Sigmoid colon (tissue), 7 donors: ENCODE data around the gene MESP2. TPM values are rescaled to one million over a fixed set of nuclear protein-coding genes. Genes with fewer than 3 reads are reported as not detected.

Experiments used
- DNase-seq: peaks from one replicate; pipeline ENCODE4 v3.0.0-alpha.2; 2019
- H3K27ac ChIP-seq, 4 donors: fragments of 200-600 bp; sonication (generic); one replicate each; pipeline ENCODE4 v1.5.1; 2016 to 2019; ENCODE audit warnings: mild to moderate bottlenecking in 1 of 4
- H3K27me3 ChIP-seq, 3 donors: fragments of 200-600 bp; sonication (generic); one replicate each; pipeline ENCODE4 v1.5.1; 2019; ENCODE audit warnings: mild to moderate bottlenecking in 1 of 3
- H3K36me3 ChIP-seq, 4 donors: fragments of 200-600 bp; sonication (generic); one replicate each; pipeline ENCODE4 v1.5.1; 2016 to 2019
- H3K4me1 ChIP-seq, 4 donors: fragments of 200-600 bp; sonication (generic); one replicate each; pipeline ENCODE4 v1.5.1; 2017 to 2019
- H3K4me3 ChIP-seq, 4 donors: fragments of 200-600 bp; sonication (generic); one replicate each; pipeline ENCODE4 v1.5.1; 2017 to 2019; ENCODE audit warnings: mild to moderate bottlenecking in 2 of 4, moderate library complexity in 1 of 4
- H3K9me3 ChIP-seq, 4 donors: fragments of 200-600 bp in 3 of 4; sonication (generic) in 3 of 4; one replicate each; pipeline versions ENCODE4 v1.5.1 to v1.6.1; 2013 to 2019
- EP300 ChIP-seq, 4 donors: sonication (generic); formaldehyde crosslinking; IDR thresholded peaks; one replicate each; pipeline ENCODE4 v1.6.1; 2017; ENCODE audit warnings: antibody characterized with exemption in 4 of 4
- POLR2A ChIP-seq, 2 donors: fragments of 450-650 bp; IDR thresholded peaks; one replicate each; pipeline ENCODE4 v1.6.1; 2016; ENCODE audit warnings: antibody characterized with exemption in 2 of 2, mild to moderate bottlenecking in 2 of 2, moderate library complexity in 2 of 2
- POLR2AphosphoS5 ChIP-seq, 4 donors: sonication (generic); formaldehyde crosslinking; IDR thresholded peaks; one replicate each; pipeline ENCODE4 v1.6.1; 2017; ENCODE audit warnings: antibody characterized with exemption in 4 of 4
- WGBS, 2 donors: extraction: QIAGEN DNeasy Blood & Tissue Kit; methylation state at CpG; one replicate each; pipeline ENCODE4 v1.1.7; 2013; 5-methylcytosine and 5-hydroxymethylcytosine counted together
- intact Hi-C: fragments of 100-400 bp; cut with DNase I; formaldehyde crosslinking; loops from one replicate; pipeline ENCODE4 v1.15.1; 2023
- polyA plus RNA-seq, 3 donors: library from polyadenylated mRNA; stranded (reverse); fragments of 200-250 nt; gene quantifications; one replicate each; pipeline ENCODE4 v1.2.3, GENCODE V29; 2013
- total RNA-seq, 4 donors: library from RNA; depleted of rRNA; stranded (reverse); fragments of >200 nt; gene quantifications; one replicate each; pipeline ENCODE4 v1.1.0, GENCODE V29; 2016
- TF ChIP-seq, protein P1 (sequence below), 4 experiments: fragments of 450-650 bp in 3 of 4; fragments of 200-600 bp in 1 of 4; IDR thresholded peaks; one replicate each; pipeline ENCODE4 v1.5.1; 2016 to 2019; ENCODE audit warnings: antibody characterized with exemption in 4 of 4, mild to moderate bottlenecking in 3 of 4, moderate library complexity in 2 of 4
- donor health status: healthy with polysubstance abuse.
- donor health status: Bipolar disorder and iron deficiency.
- donor health status: healthy.

MESP2 gene
- total and polyA plus RNA-seq, 7 donors, result 1.3 to 1.8 TPM; not detected in 5

DNA sequence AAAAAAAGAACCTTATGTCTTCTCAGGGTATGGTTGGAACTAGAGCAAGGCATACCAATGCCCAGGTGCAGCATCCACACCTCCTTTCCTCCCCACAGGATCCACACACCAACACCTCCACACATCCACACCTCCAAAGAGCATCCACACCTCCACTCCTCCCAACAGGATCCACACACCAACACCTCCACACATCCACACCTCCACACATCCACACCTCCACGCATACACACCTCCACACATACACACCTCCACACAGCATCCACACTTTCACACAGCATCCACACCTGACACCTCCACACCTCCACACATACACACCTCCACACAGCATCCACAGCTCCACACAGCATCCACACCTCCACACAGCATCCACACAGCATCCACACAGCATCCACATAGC is 30.4 kb upstream of the MESP2 start:
- intact Hi-C loops, result loop anchor here (10.0 kb wide), 1 partner anchor 259 kb away; the partner anchor contains the start of gene ZNF710

DNA sequence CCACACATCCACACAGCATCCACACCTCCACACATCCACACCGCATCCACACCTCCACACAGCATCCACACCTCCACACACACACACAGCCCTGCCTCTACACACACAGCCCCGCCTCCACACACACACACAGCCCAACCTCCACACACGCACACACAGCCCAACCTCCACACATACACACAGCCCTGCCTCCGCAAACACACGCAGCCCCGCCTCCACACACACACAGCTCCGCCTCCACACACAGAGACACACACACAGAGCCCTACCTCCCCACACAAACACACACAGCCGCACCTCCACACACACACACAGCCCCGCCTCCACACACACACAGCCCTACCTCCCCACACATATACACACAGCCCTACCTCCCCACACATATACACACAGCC is 29.7 kb upstream of the MESP2 start:
- Histone ChIP-seq H3K9me3 (no peaks in the 10 kb centered on the region), H3K4me3 (no peak overlapping the region), H3K4me1 (peaks cover 0 to 35% (median 31%) of the 10 kb centered on the region in 4 donors), H3K27me3 (peaks cover 0 to 13% (median 0%) of the 10 kb centered on the region in 3 donors), H3K36me3 (no peaks in the 10 kb centered on the region), H3K27ac (no peak overlapping the region)
- intact Hi-C loops, result loop anchor here (10.0 kb wide), 1 partner anchor 258 kb away; the partner anchor contains the start of gene ZNF710
- TF ChIP-seq, protein P1, sequence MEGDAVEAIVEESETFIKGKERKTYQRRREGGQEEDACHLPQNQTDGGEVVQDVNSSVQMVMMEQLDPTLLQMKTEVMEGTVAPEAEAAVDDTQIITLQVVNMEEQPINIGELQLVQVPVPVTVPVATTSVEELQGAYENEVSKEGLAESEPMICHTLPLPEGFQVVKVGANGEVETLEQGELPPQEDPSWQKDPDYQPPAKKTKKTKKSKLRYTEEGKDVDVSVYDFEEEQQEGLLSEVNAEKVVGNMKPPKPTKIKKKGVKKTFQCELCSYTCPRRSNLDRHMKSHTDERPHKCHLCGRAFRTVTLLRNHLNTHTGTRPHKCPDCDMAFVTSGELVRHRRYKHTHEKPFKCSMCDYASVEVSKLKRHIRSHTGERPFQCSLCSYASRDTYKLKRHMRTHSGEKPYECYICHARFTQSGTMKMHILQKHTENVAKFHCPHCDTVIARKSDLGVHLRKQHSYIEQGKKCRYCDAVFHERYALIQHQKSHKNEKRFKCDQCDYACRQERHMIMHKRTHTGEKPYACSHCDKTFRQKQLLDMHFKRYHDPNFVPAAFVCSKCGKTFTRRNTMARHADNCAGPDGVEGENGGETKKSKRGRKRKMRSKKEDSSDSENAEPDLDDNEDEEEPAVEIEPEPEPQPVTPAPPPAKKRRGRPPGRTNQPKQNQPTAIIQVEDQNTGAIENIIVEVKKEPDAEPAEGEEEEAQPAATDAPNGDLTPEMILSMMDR (IDR thresholded peaks at IDR 0.05), result no peak
- TF ChIP-seq POLR2AphosphoS5 (IDR thresholded peaks at IDR 0.05) (no peak), POLR2A (IDR thresholded peaks at IDR 0.05) (no peak), EP300 (IDR thresholded peaks at IDR 0.05) (no peak)
- 33 to 73% methylated on average over 9 of the region's 9 CpGs for WGBS, 2 donors
- no peak for DNase-seq

More for the DNA sequence above, 30.4 kb upstream of the MESP2 start:
- H3K4me3 ChIP-seq, result no peak overlapping the region
- no peak for DNase-seq
- H3K36me3 ChIP-seq, result no peaks in the 10 kb centered on the region
- peaks cover 0 to 31% (median 27%) of the 10 kb centered on the region in 4 donors for H3K4me1 ChIP-seq
- no peak for TF ChIP-seq POLR2A (IDR thresholded peaks at IDR 0.05)
- WGBS, 2 donors, result 33 to 91% methylated on average over 1 of the region's 1 CpG
- H3K27me3 ChIP-seq, result peaks cover 0 to 13% (median 0%) of the 10 kb centered on the region in 3 donors
- H3K9me3 ChIP-seq, result no peaks in the 10 kb centered on the region
- H3K27ac ChIP-seq, result no peak overlapping the region

DNA sequence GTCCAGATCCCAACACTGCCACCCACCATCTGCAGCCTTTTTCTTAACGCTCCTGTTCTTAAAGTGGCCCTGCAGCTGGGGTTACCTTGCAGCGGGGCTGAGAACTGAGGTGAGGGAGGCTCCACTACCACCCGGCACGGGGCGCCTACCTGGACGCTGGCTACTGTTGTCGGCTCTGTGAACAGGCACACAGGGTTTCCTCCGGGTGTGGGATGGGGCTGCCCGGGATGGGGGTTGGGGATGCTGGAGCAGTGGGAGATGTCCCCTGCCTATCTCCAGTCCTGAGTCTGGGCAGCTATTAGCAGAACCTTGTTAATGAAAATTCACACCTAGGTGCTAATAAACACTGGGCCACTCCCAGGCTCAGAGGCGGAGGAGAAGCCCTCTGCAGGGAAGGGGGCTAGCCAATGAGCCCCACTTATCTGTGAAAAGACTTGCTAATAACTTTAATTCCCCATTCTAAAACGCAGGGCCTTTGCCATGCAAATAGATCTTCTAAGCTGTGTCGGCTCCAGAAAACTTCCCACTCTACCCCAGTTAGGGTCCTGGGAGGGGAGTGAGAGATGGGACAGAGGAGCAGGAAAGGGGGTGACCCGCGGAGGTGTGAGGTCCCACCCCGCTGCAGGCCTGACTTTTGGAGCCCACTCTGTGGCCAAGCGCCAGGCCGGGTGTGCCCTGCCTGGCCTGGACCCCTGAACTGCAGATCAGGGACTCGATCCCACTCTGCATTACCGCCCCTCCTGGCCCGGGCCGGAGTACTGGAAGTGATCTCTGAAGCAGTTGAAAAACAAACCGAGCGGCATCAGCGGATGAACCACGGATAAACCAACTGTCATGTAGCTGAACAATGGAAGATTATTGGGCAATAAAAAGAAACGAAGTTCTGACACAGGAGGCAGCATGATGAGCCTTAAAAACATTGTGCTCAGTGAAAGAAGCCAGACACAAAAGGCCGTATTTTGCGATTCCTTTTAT is 28.1 kb upstream of the MESP2 start:
- no peaks in the 10 kb centered on the region for H3K36me3 ChIP-seq
- intact Hi-C loops, result loop anchor here (10.0 kb wide), 1 partner anchor 257 kb away; the partner anchor contains the start of gene ZNF710
- peak overlapping the region in 3 of 4 donors; percentile 72 to 86 (median 78) for H3K27ac ChIP-seq
- peak; percentile 77 for DNase-seq
- TF ChIP-seq POLR2A (IDR thresholded peaks at IDR 0.05) (no peak), EP300 (IDR thresholded peaks at IDR 0.05) (peak in 1 of 4 donors; percentile 19), POLR2AphosphoS5 (IDR thresholded peaks at IDR 0.05) (peak; percentile 49 to 68 (median 56))
- TF ChIP-seq, protein P1 (IDR thresholded peaks at IDR 0.05), result no peak
- peaks cover 0 to 13% (median 0%) of the 10 kb centered on the region in 3 donors for H3K27me3 ChIP-seq
- 50 to 69% methylated on average over 28 of the region's 28 CpGs for WGBS, 2 donors
- H3K9me3 ChIP-seq, result no peaks in the 10 kb centered on the region
- no peak overlapping the region for H3K4me3 ChIP-seq
- peaks cover 0 to 36% (median 33%) of the 10 kb centered on the region in 4 donors for H3K4me1 ChIP-seq

DNA sequence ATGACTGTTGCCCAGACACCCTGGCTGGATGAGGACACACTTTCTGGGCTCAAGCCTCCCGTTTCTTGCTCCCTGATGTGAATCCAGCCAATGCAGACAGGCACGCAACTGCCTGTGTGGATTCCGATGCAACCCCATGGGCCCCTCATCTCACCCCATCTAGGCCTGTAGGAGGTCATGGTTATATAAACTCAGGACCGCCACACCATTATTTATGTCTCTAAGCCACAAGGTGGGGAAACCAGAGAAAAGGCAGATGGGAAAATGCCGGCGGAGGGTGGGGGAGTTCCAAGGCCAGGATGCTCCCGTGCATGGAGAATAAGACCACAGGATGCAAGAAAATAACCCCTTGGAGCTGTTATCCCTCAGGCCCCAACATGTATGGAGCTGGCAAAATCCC is 27.1 kb upstream of the MESP2 start:
- WGBS, 2 donors, result 73 to 86% methylated on average over 7 of the region's 7 CpGs
- peak overlapping the region in 3 of 4 donors; percentile 72 to 86 (median 78) for H3K27ac ChIP-seq
- peaks cover 0 to 13% (median 0%) of the 10 kb centered on the region in 3 donors for H3K27me3 ChIP-seq
- DNase-seq, result peak; percentile 78
- H3K4me1 ChIP-seq, result peaks cover 0 to 36% (median 33%) of the 10 kb centered on the region in 4 donors
- intact Hi-C loops, result loop anchor here (10.0 kb wide), 1 partner anchor 256 kb away; the partner anchor contains the start of gene ZNF710
- no peaks in the 10 kb centered on the region for H3K36me3 ChIP-seq
- TF ChIP-seq POLR2AphosphoS5 (IDR thresholded peaks at IDR 0.05) (peak in 1 of 4 donors; percentile 12), POLR2A (IDR thresholded peaks at IDR 0.05) (no peak), EP300 (IDR thresholded peaks at IDR 0.05) (no peak)
- TF ChIP-seq, protein P1 (IDR thresholded peaks at IDR 0.05), result no peak
- no peaks in the 10 kb centered on the region for H3K9me3 ChIP-seq
- H3K4me3 ChIP-seq, result no peak overlapping the region

DNA sequence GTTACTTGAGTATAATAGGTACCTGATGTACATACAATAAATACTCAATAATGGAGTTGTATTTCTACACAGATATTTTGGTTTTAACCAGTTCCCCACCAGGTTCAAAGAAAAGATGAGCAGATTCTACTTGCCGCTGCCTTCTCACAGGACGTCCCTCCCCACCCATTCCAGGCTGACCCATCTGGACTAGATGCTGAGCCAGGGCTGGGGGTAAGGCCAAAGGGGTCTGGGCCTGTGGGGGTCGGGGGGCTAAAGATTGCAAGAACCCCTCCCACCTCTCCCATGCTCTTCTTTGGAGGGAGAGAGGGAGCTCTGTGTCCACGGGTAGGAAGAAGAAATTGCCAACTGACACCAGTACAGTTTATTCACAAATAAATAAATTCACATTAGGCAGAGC is 26.6 kb upstream of the MESP2 start:
- peak overlapping the region in 3 of 4 donors; percentile 72 to 86 (median 78) for H3K27ac ChIP-seq
- peak overlapping the region in 3 of 4 donors; percentile 54 to 84 (median 71) for H3K4me3 ChIP-seq
- peaks cover 0 to 36% (median 33%) of the 10 kb centered on the region in 4 donors for H3K4me1 ChIP-seq
- TF ChIP-seq EP300 (IDR thresholded peaks at IDR 0.05), result no peak
- TF ChIP-seq, protein P1 (IDR thresholded peaks at IDR 0.05), result no peak
- TF ChIP-seq POLR2A (IDR thresholded peaks at IDR 0.05), result no peak
- no peak for TF ChIP-seq POLR2AphosphoS5 (IDR thresholded peaks at IDR 0.05)
- no peaks in the 10 kb centered on the region for H3K9me3 ChIP-seq
- intact Hi-C loops, result loop anchor here (10.0 kb wide), 1 partner anchor 255 kb away; the partner anchor contains the start of gene ZNF710
- H3K36me3 ChIP-seq, result no peaks in the 10 kb centered on the region
- 59 to 75% methylated on average over 4 of the region's 4 CpGs for WGBS, 2 donors
- no peak for DNase-seq
- H3K27me3 ChIP-seq, result peaks cover 0 to 13% (median 0%) of the 10 kb centered on the region in 3 donors
